ENCODE measurements around the gene HSPG2.

HSPG2 gene

GRCh38 chr1:21956720-21957552 lies 19.8 kb upstream of the HSPG2 start:
- Histone ChIP-seq H3K27me3 (replicated peaks in 2 of 5; ENCODE audit: control insufficient read depth in 4 of 5, insufficient read depth in 5 of 5, low read length in 4 of 5) (no peaks in the 10 kb centered on the region), H3K9me3 (ENCODE audit: control extremely low read depth in 1 of 5, control insufficient read depth in 4 of 5, insufficient read depth in 2 of 5, low read depth in 1 of 5, low read length in 4 of 5) (no peaks in the 10 kb centered on the region), H3K4me1 (ENCODE audit: control extremely low read depth in 1 of 4, control insufficient read depth in 4 of 4, insufficient read depth in 4 of 4, low read length in 3 of 4) (peaks cover 5 to 42% (median 35%) of the 10 kb centered on the region in 4 experiments), H3K4me3 (ENCODE audit: control insufficient read depth in 1 of 7, extremely low read depth in 1 of 7, insufficient read depth in 4 of 7, low read depth in 2 of 7, low read length in 6 of 7) (peak overlapping the region in 3 of 7 experiments; percentile 12 to 17 (median 15)), H3K27ac (ENCODE audit: insufficient read depth in 1 of 2, low read depth in 1 of 2, low read length in 2 of 2, poor library complexity in 1 of 2, severe bottlenecking in 2 of 2) (no peak overlapping the region), H3K36me3 (ENCODE audit: control insufficient read depth in 4 of 4, insufficient read depth in 4 of 4, low read length in 3 of 4) (no peaks in the 10 kb centered on the region)
- ChIA-PET POLR2A (interaction anchor here (1.0 kb wide), 1 partner anchor 21 kb away, joined by 3 read pairs; no protein-coding TSS in a partner anchor), CTCF (interaction anchor here (1.0 to 2.1 kb wide), 7 partner anchors 12 to 90 kb away, joined by 3 to 5 read pairs (median 4); no protein-coding TSS in a partner anchor)
- DNase-seq, result peak in 2 of 3 donors; percentile 76 to 87
- 47% methylated on average over 12 of the region's 18 CpGs for WGBS (ENCODE audit: insufficient coverage)

GRCh38 chr1:21955501-21956281 lies 18.6 kb upstream of the HSPG2 start:
- Histone ChIP-seq H3K4me1 (ENCODE audit: control extremely low read depth in 1 of 4, control insufficient read depth in 4 of 4, insufficient read depth in 4 of 4, low read length in 3 of 4) (peaks cover 5 to 38% (median 35%) of the 10 kb centered on the region in 4 experiments), H3K36me3 (ENCODE audit: control insufficient read depth in 4 of 4, insufficient read depth in 4 of 4, low read length in 3 of 4) (no peaks in the 10 kb centered on the region), H3K27me3 (replicated peaks in 2 of 5; ENCODE audit: control insufficient read depth in 4 of 5, insufficient read depth in 5 of 5, low read length in 4 of 5) (no peaks in the 10 kb centered on the region), H3K4me3 (ENCODE audit: control insufficient read depth in 1 of 7, extremely low read depth in 1 of 7, insufficient read depth in 4 of 7, low read depth in 2 of 7, low read length in 6 of 7) (no peak overlapping the region), H3K27ac (ENCODE audit: insufficient read depth in 1 of 2, low read depth in 1 of 2, low read length in 2 of 2, poor library complexity in 1 of 2, severe bottlenecking in 2 of 2) (no peak overlapping the region), H3K9me3 (ENCODE audit: control extremely low read depth in 1 of 5, control insufficient read depth in 4 of 5, insufficient read depth in 2 of 5, low read depth in 1 of 5, low read length in 4 of 5) (no peaks in the 10 kb centered on the region)
- CTCF ChIA-PET, result interaction anchor here (0.9 to 2.1 kb wide), 4 partner anchors 9 to 89 kb away, joined by 3 to 5 read pairs (median 4); no protein-coding TSS in a partner anchor
- DNase-seq, result no peak
- POLR2A ChIA-PET, result no interaction called here
- WGBS (ENCODE audit: insufficient coverage), result 90% methylated on average over 4 of the region's 9 CpGs

- no peaks in the 10 kb centered on the region for H3K36me3 ChIP-seq (ENCODE audit: control insufficient read depth in 4 of 4, insufficient read depth in 4 of 4, low read length in 3 of 4)
- WGBS (ENCODE audit: insufficient coverage), result 92% methylated on average over 12 of the region's 16 CpGs
- no peak overlapping the region for H3K27ac ChIP-seq (ENCODE audit: insufficient read depth in 1 of 2, low read depth in 1 of 2, low read length in 2 of 2, poor library complexity in 1 of 2, severe bottlenecking in 2 of 2)
- DNase-seq, result no peak
- ChIA-PET POLR2A (no interaction called here), CTCF (interaction anchor here (0.9 to 2.1 kb wide), 4 partner anchors 10 to 88 kb away, joined by 3 to 5 read pairs (median 4); no protein-coding TSS in a partner anchor)
- no peak overlapping the region for H3K4me3 ChIP-seq (ENCODE audit: control insufficient read depth in 1 of 7, extremely low read depth in 1 of 7, insufficient read depth in 4 of 7, low read depth in 2 of 7, low read length in 6 of 7)
- peaks cover 5 to 38% (median 35%) of the 10 kb centered on the region in 4 experiments for H3K4me1 ChIP-seq (ENCODE audit: control extremely low read depth in 1 of 4, control insufficient read depth in 4 of 4, insufficient read depth in 4 of 4, low read length in 3 of 4)
- H3K27me3 ChIP-seq (replicated peaks in 2 of 5; ENCODE audit: control insufficient read depth in 4 of 5, insufficient read depth in 5 of 5, low read length in 4 of 5), result no peaks in the 10 kb centered on the region
- H3K9me3 ChIP-seq (ENCODE audit: control extremely low read depth in 1 of 5, control insufficient read depth in 4 of 5, insufficient read depth in 2 of 5, low read depth in 1 of 5, low read length in 4 of 5), result no peaks in the 10 kb centered on the region
These were observed 17.9 kb upstream of the HSPG2 start for GRCh38 chr1:21955058-21955457.

- H3K4me3 ChIP-seq (ENCODE audit: control insufficient read depth in 1 of 7, extremely low read depth in 1 of 7, insufficient read depth in 4 of 7, low read depth in 2 of 7, low read length in 6 of 7), result no peak overlapping the region
- ChIA-PET CTCF (interaction anchor here (3.3 kb wide), 1 partner anchor 13 kb away, joined by 12 read pairs; no protein-coding TSS in a partner anchor), POLR2A (no interaction called here)
- no peaks in the 10 kb centered on the region for H3K27me3 ChIP-seq (replicated peaks in 2 of 5; ENCODE audit: control insufficient read depth in 4 of 5, insufficient read depth in 5 of 5, low read length in 4 of 5)
- WGBS (ENCODE audit: insufficient coverage), result 100% methylated on average over 3 of the region's 6 CpGs
- H3K9me3 ChIP-seq (ENCODE audit: control extremely low read depth in 1 of 5, control insufficient read depth in 4 of 5, insufficient read depth in 2 of 5, low read depth in 1 of 5, low read length in 4 of 5), result no peaks in the 10 kb centered on the region
- peaks cover 5 to 27% (median 26%) of the 10 kb centered on the region in 4 experiments for H3K4me1 ChIP-seq (ENCODE audit: control extremely low read depth in 1 of 4, control insufficient read depth in 4 of 4, insufficient read depth in 4 of 4, low read length in 3 of 4)
- H3K27ac ChIP-seq (ENCODE audit: insufficient read depth in 1 of 2, low read depth in 1 of 2, low read length in 2 of 2, poor library complexity in 1 of 2, severe bottlenecking in 2 of 2), result no peak overlapping the region
- DNase-seq, result no peak
- H3K36me3 ChIP-seq (ENCODE audit: control insufficient read depth in 4 of 4, insufficient read depth in 4 of 4, low read length in 3 of 4), result no peaks in the 10 kb centered on the region
These were observed 15.8 kb upstream of the HSPG2 start for GRCh38 chr1:21952786-21953520.

GRCh38 chr1:21951226-21951870 lies 14.2 kb upstream of the HSPG2 start:
- H3K27me3 ChIP-seq (replicated peaks in 2 of 5; ENCODE audit: control insufficient read depth in 4 of 5, insufficient read depth in 5 of 5, low read length in 4 of 5), result no peaks in the 10 kb centered on the region
- H3K27ac ChIP-seq (ENCODE audit: insufficient read depth in 1 of 2, low read depth in 1 of 2, low read length in 2 of 2, poor library complexity in 1 of 2, severe bottlenecking in 2 of 2), result no peak overlapping the region
- POLR2A ChIA-PET, result no interaction called here
- H3K9me3 ChIP-seq (ENCODE audit: control extremely low read depth in 1 of 5, control insufficient read depth in 4 of 5, insufficient read depth in 2 of 5, low read depth in 1 of 5, low read length in 4 of 5), result no peaks in the 10 kb centered on the region
- peaks cover 0 to 19% (median 17%) of the 10 kb centered on the region in 4 experiments for H3K4me1 ChIP-seq (ENCODE audit: control extremely low read depth in 1 of 4, control insufficient read depth in 4 of 4, insufficient read depth in 4 of 4, low read length in 3 of 4)
- CTCF ChIA-PET, result interaction anchor here (1.1 to 3.3 kb wide), 2 partner anchors 9 to 12 kb away, joined by 3 to 12 read pairs; no protein-coding TSS in a partner anchor
- no peak overlapping the region for H3K4me3 ChIP-seq (ENCODE audit: control insufficient read depth in 1 of 7, extremely low read depth in 1 of 7, insufficient read depth in 4 of 7, low read depth in 2 of 7, low read length in 6 of 7)
- 98% methylated on average over 12 of the region's 12 CpGs for WGBS (ENCODE audit: insufficient coverage)
- no peak for DNase-seq
- H3K36me3 ChIP-seq (ENCODE audit: control insufficient read depth in 4 of 4, insufficient read depth in 4 of 4, low read length in 3 of 4), result no peaks in the 10 kb centered on the region

GRCh38 chr1:21950734-21951133 lies 13.6 kb upstream of the HSPG2 start:
- CTCF ChIA-PET, result interaction anchor here (1.1 to 3.3 kb wide), 2 partner anchors 9 to 11 kb away, joined by 3 to 12 read pairs; no protein-coding TSS in a partner anchor
- no peak for DNase-seq
- WGBS (ENCODE audit: insufficient coverage), result 98% methylated on average over 7 of the region's 7 CpGs

More at GRCh38 chr1:21950734-21951133, 13.6 kb upstream of the HSPG2 start:
- H3K36me3 ChIP-seq (ENCODE audit: control insufficient read depth in 4 of 4, insufficient read depth in 4 of 4, low read length in 3 of 4), result no peaks in the 10 kb centered on the region
- no peaks in the 10 kb centered on the region for H3K27me3 ChIP-seq (replicated peaks in 2 of 5; ENCODE audit: control insufficient read depth in 4 of 5, insufficient read depth in 5 of 5, low read length in 4 of 5)
- H3K27ac ChIP-seq (ENCODE audit: insufficient read depth in 1 of 2, low read depth in 1 of 2, low read length in 2 of 2, poor library complexity in 1 of 2, severe bottlenecking in 2 of 2), result no peak overlapping the region
- H3K9me3 ChIP-seq (ENCODE audit: control extremely low read depth in 1 of 5, control insufficient read depth in 4 of 5, insufficient read depth in 2 of 5, low read depth in 1 of 5, low read length in 4 of 5), result no peaks in the 10 kb centered on the region
- peaks cover 0 to 13% (median 11%) of the 10 kb centered on the region in 4 experiments for H3K4me1 ChIP-seq (ENCODE audit: control extremely low read depth in 1 of 4, control insufficient read depth in 4 of 4, insufficient read depth in 4 of 4, low read length in 3 of 4)
- no peak overlapping the region for H3K4me3 ChIP-seq (ENCODE audit: control insufficient read depth in 1 of 7, extremely low read depth in 1 of 7, insufficient read depth in 4 of 7, low read depth in 2 of 7, low read length in 6 of 7)
- POLR2A ChIA-PET, result no interaction called here
